Fibroblast of skin of scalp (primary cell): Measurements from ENCODE around the gene PALMD. TPM values are rescaled to one million over a fixed set of nuclear protein-coding genes. Genes with fewer than 3 reads are reported as not detected.

Experiments used
- DNase-seq: peaks from one replicate; pipeline ENCODE4 v3.0.0-alpha.2; 2013
- polyA plus RNA-seq, 2 experiments: library from polyadenylated mRNA; unstranded; fragments of 120-200 nt; gene quantifications; one replicate each; pipeline ENCODE4 v1.2.1, GENCODE V29; 2013; ENCODE audit not compliant: insufficient read length in 2 of 2

The PALMD gene, protein sequence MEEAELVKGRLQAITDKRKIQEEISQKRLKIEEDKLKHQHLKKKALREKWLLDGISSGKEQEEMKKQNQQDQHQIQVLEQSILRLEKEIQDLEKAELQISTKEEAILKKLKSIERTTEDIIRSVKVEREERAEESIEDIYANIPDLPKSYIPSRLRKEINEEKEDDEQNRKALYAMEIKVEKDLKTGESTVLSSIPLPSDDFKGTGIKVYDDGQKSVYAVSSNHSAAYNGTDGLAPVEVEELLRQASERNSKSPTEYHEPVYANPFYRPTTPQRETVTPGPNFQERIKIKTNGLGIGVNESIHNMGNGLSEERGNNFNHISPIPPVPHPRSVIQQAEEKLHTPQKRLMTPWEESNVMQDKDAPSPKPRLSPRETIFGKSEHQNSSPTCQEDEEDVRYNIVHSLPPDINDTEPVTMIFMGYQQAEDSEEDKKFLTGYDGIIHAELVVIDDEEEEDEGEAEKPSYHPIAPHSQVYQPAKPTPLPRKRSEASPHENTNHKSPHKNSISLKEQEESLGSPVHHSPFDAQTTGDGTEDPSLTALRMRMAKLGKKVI
- polyA plus RNA-seq (2013, experiment 1 of 2; ENCODE audit: insufficient read length): 1.5 TPM
- 3.7 TPM for polyA plus RNA-seq (2013, experiment 2 of 2; ENCODE audit: insufficient read length)

DNA sequence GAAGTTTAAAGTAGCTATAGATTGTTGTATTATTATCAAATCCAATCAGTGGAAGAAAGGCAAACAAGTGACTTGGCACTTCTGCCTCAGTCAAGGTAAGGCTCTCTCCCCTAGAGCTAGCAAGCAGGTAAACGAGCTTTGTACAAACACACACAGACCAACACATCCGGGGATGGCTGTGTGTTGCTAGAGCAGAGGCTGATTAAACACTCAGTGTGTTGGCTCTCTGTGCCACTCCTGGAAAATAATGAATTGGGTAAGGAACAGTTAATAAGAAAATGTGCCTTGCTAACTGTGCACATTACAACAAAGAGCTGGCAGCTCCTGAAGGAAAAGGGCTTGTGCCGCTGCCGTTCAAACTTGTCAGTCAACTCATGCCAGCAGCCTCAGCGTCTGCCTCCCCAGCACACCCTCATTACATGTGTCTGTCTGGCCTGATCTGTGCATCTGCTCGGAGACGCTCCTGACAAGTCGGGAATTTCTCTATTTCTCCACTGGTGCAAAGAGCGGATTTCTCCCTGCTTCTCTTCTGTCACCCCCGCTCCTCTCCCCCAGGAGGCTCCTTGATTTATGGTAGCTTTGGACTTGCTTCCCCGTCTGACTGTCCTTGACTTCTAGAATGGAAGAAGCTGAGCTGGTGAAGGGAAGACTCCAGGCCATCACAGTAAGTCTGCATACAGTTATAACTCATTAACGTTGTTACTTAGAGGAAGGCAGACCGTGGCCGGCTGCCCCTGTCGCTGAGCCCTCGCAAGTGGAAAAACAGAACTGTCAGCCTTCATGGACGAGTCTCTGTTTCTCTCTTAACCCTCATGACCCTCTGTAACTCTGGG, at the start of gene PALMD:
TSS of gene PALMD (plus strand) at position 415 of the 833 bp plus-strand sequence. CDS start at position 620, 205 bp downstream.
- DNase-seq: peak; percentile 34

DNA sequence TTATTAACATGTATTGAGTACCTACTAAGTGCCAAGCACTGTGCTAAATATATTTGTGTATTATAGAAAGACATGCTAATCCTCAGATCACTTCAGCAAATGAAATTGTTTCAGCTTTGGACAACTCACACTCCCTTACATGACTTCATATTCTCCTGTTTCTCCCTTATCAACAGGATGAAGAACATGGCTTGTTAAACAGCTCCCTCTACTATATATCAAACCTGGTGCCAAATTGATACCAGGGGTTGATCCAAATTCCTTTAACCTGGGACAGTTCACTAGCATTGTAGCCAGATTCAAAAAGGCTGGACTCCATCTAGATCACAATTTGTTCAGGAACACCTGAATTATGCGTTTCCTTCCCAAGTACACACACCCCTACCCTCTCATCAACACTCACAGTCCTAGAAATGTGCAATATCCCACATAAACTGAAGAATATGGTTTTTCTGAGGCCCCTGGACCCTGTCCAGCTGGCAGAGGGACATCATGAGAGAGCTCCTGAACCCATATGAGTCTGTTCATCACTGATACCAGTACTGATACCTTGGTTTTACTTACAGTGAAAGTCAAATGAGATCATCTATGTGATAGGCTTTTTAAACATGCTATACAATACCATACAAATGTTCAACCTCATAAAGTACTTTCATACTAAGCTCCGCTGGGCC, 47.0 kb upstream of the PALMD start:
- DNase-seq: peak; percentile 17

- DNase-seq: peak; percentile 96
Observed at GRCh38 chr1:99599678-99600175, 46.2 kb upstream of the PALMD start.

DNA sequence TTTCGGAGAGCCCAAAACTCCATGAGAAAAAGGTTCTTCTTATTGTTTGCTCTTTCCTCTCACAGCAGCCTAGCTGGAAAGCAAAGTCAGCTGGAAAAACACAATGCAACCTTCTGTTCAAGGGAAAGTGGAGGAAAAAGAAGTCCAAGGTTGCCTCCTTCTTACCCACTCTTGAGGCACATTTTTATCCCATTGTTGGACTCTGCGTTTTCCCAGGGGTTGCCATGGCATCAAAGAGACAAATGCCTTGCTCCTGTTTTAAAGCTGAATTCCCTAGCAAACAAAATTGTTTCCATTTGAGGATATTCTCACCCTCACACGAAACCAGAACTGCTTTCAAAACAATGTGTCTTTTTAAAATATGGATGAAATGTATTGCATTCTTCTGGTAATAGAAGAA, 45.1 kb upstream of the PALMD start:
- peak; percentile 78 for DNase-seq

- DNase-seq: no peak
Observed at GRCh38 chr1:99601208-99601607, 44.7 kb upstream of the PALMD start.

DNA sequence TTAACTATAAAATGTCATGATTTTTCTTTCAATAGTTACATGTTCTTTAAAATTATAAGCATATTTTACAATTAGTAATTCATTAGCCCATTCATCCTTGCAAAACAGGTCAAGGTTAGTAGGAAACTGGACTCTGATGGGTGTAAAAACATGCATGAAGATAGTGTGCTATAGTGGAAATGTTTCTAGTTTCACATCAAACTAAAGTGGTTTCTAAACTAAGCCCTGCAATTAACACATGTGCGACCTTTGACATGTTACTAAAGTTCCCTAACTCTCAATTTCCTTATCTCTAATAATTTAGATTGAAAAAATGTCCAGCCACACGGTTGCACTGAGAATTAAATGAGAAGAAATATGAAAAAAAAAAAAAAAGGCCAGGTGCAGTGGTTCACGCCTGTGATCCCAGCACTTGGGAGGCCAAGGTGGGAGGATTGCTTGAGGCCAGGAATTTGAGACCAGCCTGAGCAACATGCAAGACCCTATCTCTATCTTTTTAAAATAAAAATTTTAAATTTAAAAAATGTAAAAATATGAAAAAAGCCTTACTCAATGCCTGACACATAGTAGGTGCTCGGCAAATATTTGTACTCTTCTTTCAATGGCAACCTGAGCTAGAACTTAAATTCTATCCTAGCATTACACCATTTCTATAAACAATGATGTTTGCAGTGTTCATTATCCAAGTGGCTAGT, 44.1 kb upstream of the PALMD start:
- DNase-seq: no peak

DNA sequence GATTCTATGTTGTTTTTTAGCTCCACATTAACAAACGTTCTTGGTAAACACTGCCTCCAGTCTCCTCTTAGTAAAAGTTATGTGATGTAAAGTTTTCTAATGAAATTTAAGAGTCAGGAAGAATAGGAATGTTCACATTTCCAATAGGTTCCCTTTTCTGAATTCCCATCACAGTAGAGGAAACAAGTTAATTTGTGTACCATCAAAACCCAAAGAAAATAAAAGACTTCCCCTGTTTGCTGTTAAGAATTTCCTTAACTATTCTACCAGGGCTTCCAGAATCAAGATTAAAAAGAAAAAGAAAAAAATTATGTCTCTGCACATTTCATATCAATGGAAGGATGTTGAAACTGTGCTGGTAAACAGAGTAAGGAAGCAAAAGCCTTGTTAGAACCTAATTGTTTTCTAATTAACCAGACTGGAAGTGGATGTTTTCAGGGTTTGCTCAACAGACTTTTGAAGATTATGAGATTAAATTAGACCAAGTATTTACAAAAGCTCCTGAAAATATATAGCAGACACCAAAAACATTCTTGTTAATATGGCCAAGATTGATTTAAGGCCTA, 43.4 kb upstream of the PALMD start:
- DNase-seq: no peak

GRCh38 chr1:99603699-99604560, 42.0 kb upstream of the PALMD start:
- peak; percentile 38 for DNase-seq

GRCh38 chr1:99606306-99606705, 39.6 kb upstream of the PALMD start:
- no peak for DNase-seq

- DNase-seq: no peak
Observed at GRCh38 chr1:99607590-99607989, 38.3 kb upstream of the PALMD start.

- no peak for DNase-seq
Observed at GRCh38 chr1:99608058-99608457, 37.9 kb upstream of the PALMD start.

DNA sequence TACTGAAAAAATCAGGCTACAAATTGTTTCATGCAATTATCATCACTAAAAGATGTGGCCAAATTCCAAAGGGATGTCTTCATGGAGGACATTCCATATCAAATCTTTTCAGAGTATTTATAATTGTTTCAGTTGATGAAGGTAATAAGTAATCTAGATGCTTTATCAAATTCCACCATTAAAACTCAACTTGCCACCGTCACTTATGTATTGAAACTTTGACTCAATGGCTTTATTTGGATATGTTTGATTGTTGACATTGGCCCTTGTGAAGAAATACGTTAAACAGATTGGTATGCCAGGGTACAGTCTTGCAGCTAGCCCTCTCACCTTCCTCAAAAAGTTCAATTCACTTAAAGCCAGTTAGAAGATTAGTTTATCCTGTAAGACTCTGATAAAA, 32.2 kb upstream of the PALMD start:
- peak; percentile 39 for DNase-seq

GRCh38 chr1:99614728-99615127, 31.2 kb upstream of the PALMD start:
- DNase-seq: peak; percentile 55

DNA sequence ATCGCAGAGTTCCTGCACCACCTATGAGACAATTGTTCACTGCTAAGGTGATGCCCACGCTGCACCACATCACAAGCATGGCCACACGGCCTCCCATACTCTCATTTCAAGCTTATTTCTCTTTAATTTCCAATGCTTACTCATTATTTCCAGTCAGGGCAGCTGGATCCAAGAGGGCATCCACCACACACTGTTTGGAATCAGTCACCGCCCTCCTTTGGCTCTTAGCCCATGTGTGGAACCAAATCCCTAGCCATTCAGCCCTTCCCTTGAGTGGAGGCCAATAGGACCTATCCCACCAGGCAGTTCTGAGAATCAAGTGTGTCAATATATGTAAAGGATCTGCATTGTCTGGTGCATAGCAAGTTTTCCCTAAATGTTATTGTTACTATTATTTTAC, 26.3 kb upstream of the PALMD start:
- DNase-seq: no peak

DNA sequence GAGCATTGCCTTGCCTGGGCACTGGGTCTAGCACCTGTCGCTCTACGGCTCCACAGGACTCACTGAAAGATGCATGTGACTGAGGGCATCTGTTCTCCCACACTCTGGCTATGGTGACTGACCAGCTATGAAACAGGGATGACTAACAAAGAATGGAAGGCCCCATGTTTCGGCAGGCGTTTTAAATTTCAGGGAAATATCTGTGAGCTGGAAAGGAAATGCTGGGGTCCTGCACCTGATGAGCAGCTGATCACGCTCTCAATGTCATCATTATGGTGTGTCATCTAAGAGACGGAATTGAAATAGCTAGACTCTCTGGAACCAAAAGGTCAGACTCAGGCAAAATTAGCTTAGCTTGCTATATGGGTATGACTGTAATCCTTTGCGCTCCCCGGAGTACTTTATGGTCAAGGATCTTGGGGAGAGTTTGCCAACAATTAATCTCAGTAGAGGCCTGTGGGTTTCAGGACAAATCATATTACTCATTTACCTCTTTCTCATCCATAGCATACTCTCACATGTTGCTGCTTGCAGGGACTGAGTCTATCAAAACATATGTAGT, 24.5 kb upstream of the PALMD start:
- no peak for DNase-seq

- no peak for DNase-seq
Observed at GRCh38 chr1:99622702-99623347, 23.1 kb upstream of the PALMD start.

DNA sequence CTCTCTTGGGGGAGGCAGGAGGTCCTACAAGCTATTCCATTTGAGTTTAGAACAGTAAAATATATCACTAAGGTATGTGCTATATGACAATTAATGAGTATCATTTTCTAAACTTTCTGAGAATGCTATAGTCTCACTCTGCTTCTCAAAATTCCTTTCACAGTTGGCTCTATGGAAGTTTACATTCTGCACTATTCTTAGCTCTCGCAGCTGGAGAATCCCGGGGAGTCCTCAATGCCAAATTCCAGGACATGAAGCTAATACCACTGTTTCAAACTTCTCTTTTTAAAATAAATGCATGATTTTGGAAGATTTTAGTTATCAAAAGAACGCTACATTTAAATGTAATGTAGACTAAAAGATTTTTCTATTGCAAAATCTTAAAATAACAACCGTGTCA, 22.4 kb upstream of the PALMD start:
- peak; percentile 63 for DNase-seq

DNA sequence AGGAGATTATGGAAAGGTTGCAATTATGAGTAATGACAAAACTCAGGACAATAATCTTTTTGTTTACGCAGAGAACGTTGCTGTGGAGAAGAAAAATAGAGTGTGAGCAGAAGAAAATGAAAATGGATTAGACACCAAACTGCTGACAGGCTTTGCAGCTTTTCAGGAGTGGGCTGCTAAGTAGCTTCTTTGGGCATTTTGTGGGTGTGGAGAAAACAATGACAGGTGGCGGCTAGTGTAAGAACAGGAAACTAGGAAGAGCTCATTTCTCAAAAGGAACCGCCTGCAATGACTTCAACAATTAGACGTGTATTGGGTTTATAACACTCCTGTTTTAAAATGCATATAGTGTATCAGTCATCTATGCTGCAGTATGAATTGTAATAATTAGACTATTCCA, 18.3 kb upstream of the PALMD start:
- DNase-seq: no peak

DNA sequence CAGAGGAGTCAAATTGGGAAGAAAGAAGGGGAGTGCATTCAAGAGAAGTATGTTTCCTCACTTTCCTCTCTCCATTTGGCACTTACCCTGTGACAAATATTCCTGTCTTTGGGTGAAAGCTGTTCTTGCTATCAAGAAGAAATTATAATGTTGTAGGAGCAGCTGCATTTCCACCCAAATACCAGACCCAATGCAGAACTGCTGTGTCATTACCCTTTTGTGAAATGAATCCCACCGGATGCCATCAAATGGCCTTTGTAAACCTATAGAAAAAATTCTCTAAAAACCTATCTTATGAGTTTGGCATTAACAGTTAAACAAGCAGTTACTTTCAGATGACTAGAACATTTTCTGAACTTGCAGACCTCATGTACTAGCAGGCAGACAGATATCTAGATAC, 16.7 kb upstream of the PALMD start:
- DNase-seq: no peak
